Activated CD8-positive, alpha-beta T cell treated with anti-CD3 and anti-CD28 coated beads for 36 hours (primary cell): ENCODE data around the gene ODF4. TPM values are rescaled to one million over a fixed set of nuclear protein-coding genes. Genes with fewer than 3 reads are reported as not detected.
"Not testable (repeated sequence)": the region's sequence is repeated elsewhere in the genome, so short reads cannot be mapped to it uniquely, and the experiment has no call there.

Source experiments
- ATAC-seq: fragments of 200-7000 bp; cut with Tn5 transposase; one replicate; pipeline ENCODE4 v1.10.0; 2021; ENCODE audit warnings: mild to moderate bottlenecking, moderate library complexity
- CTCF ChIA-PET: fragments of 350-600 bp; sonication (Branson Sonifier 250); formaldehyde crosslinking; loops from one replicate; lab custom pipeline; 2021; ENCODE audit warnings: antibody characterized with exemption; lab: Charles Lee
- POLR2A ChIA-PET: fragments of 350-600 bp; sonication (Branson Sonifier 250); formaldehyde crosslinking; loops from one replicate; lab custom pipeline; 2021; ENCODE audit warnings: antibody characterized with exemption; lab: Charles Lee
- DNase-seq: peaks from one replicate; pipeline ENCODE4 v3.0.0-alpha.2; 2020
- H3K27ac Mint-ChIP-seq: one replicate; pipeline ENCODE4 v1.8.0; 2021; ENCODE audit warnings: mild to moderate bottlenecking, mixed read lengths
- H3K27me3 Mint-ChIP-seq: one replicate; pipeline ENCODE4 v1.8.0; 2021; ENCODE audit warnings: mixed read lengths
- H3K36me3 Mint-ChIP-seq: one replicate; pipeline ENCODE4 v1.8.0; 2021; ENCODE audit warnings: low read depth, mixed read lengths
- H3K4me1 Mint-ChIP-seq: one replicate; pipeline ENCODE4 v1.8.0; 2021; ENCODE audit warnings: low read depth, mixed read lengths
- H3K4me3 Mint-ChIP-seq: one replicate; pipeline ENCODE4 v1.8.0; 2021; ENCODE audit warnings: mild to moderate bottlenecking, moderate library complexity, mixed read lengths
- H3K9me3 Mint-ChIP-seq: one replicate; pipeline ENCODE4 v1.8.0; 2021; ENCODE audit warnings: mixed read lengths
- CTCF ChIP-seq: fragments of 200-600 bp; IDR thresholded peaks from one replicate; pipeline ENCODE4 v1.8.0; 2022; ENCODE audit warnings: antibody characterized with exemption, mild to moderate bottlenecking
- intact Hi-C: fragments of 100-400 bp; cut with micrococcal nuclease; formaldehyde crosslinking; loops from one replicate; pipeline ENCODE4 v1.10.0; 2022
- total RNA-seq, 2 experiments: library from RNA; stranded (reverse); gene quantifications; one replicate each; pipeline ENCODE4 v1.2.3, GENCODE V29; 2021

Gene ODF4
- total RNA-seq, 2 experiments from 2014 or later = not detected

GRCh38 chr17:8371786-8372185 is 32.1 kb downstream of the ODF4 start:
- CTCF ChIA-PET = no interaction called here
- intact Hi-C loops = no loop called here
- H3K9me3 Mint-ChIP-seq = no peaks in the 10 kb centered on the region

GRCh38 chr17:8372422-8372821 is 32.8 kb downstream of the ODF4 start:
- intact Hi-C loops = no loop called here
- ChIA-PET CTCF (no interaction called here), POLR2A (interaction anchor here (3.0 kb wide), 1 partner anchor 9 kb away, joined by 12 read pairs; no protein-coding TSS in a partner anchor)
- TF ChIP-seq CTCF = no peak
- Mint-ChIP-seq H3K4me3 (no peak overlapping the region), H3K36me3 (peaks cover 29% of the 10 kb centered on the region), H3K27ac (no peak overlapping the region), H3K4me1 (peaks cover 19% of the 10 kb centered on the region), H3K9me3 (no peaks in the 10 kb centered on the region), H3K27me3 (no peaks in the 10 kb centered on the region)
- DNase-seq (no peak), ATAC-seq (no peak)

More at GRCh38 chr17:8371786-8372185, 32.1 kb downstream of the ODF4 start:
- DNase-seq (no peak), ATAC-seq (no peak)
- Mint-ChIP-seq H3K27ac (no peak overlapping the region), H3K4me3 (no peak overlapping the region), H3K4me1 (peaks cover 14% of the 10 kb centered on the region), H3K36me3 (peaks cover 24% of the 10 kb centered on the region), H3K27me3 (no peaks in the 10 kb centered on the region)
- POLR2A ChIA-PET = interaction anchor here (3.0 kb wide), 1 partner anchor 10 kb away, joined by 12 read pairs; no protein-coding TSS in a partner anchor
- no peak for TF ChIP-seq CTCF

- intact Hi-C loops, POLR2A ChIA-PET: not testable (repeated sequence)
Measured at GRCh38 chr17:8373856-8374255, 34.2 kb downstream of the ODF4 start.

GRCh38 chr17:8375738-8376259 is 36.2 kb downstream of the ODF4 start:
- no peak for ATAC-seq
- H3K4me3 Mint-ChIP-seq = peak overlapping the region; percentile 81
- no peak for DNase-seq
- peaks cover 42% of the 10 kb centered on the region for H3K4me1 Mint-ChIP-seq
- H3K27ac Mint-ChIP-seq = peak overlapping the region; percentile 77
- intact Hi-C loops = no loop called here
- ChIA-PET CTCF (interaction anchor here (0.9 to 2.1 kb wide), 8 partner anchors 8 to 370 kb away, joined by 3 to 10 read pairs (median 4); partner anchors contain the start of genes PFAS and SLC25A35), POLR2A (interaction anchor here (1.1 to 3.5 kb wide), 10 partner anchors 10 to 202 kb away, joined by 3 to 17 read pairs (median 4); partner anchors contain the start of genes AURKB and SLC25A35)
- H3K9me3 Mint-ChIP-seq = no peaks in the 10 kb centered on the region
- H3K36me3 Mint-ChIP-seq = peaks cover 54% of the 10 kb centered on the region
- no peak for TF ChIP-seq CTCF
- H3K27me3 Mint-ChIP-seq = no peaks in the 10 kb centered on the region

More at GRCh38 chr17:8373856-8374255, 34.2 kb downstream of the ODF4 start:
- DNase-seq, CTCF ChIA-PET, ATAC-seq, H3K9me3 Mint-ChIP-seq, H3K27me3 Mint-ChIP-seq, H3K27ac Mint-ChIP-seq, H3K4me3 Mint-ChIP-seq: not testable (repeated sequence)
- Mint-ChIP-seq H3K36me3 (peaks cover 41% of the 10 kb centered on the region), H3K4me1 (peaks cover 29% of the 10 kb centered on the region)

- CTCF ChIA-PET = interaction anchor here (0.7 to 2.1 kb wide), 16 partner anchors 10 to 369 kb away, joined by 3 to 10 read pairs (median 4); partner anchors contain the start of genes PFAS and SLC25A35
- Mint-ChIP-seq H3K4me1 (peaks cover 49% of the 10 kb centered on the region), H3K27me3 (no peaks in the 10 kb centered on the region), H3K9me3 (no peaks in the 10 kb centered on the region), H3K4me3 (peak within 1 kb of the TSS; percentile 81), H3K36me3 (peaks cover 60% of the 10 kb centered on the region), H3K27ac (peak within 1 kb of the TSS; percentile 77)
- peak; percentile 99 for ATAC-seq
- TF ChIP-seq CTCF = peak; percentile 42
- DNase-seq = peak; percentile 93
- POLR2A ChIA-PET = interaction anchor here (0.7 to 3.5 kb wide), 17 partner anchors 11 to 369 kb away, joined by 3 to 17 read pairs (median 4); partner anchors contain the start of genes AURKB and SLC25A35
- intact Hi-C loops = no loop called here
Measured at GRCh38 chr17:8376271-8377067, 36.8 kb downstream of the ODF4 start, which contains the start of gene KRABD2. TSS of gene KRABD2 (minus strand) at chr17:8376704.
